Natural killer cell (primary cell): ENCODE data around the gene CLPTM1L. TPM values are rescaled to one million over a fixed set of nuclear protein-coding genes. Genes with fewer than 3 reads are reported as not detected.
"Not testable (repeated sequence)": the region's sequence is repeated elsewhere in the genome, so short reads cannot be mapped to it uniquely, and the experiment has no call there.

Experiments used
- ATAC-seq, 3 donors: fragments of 150-1000 bp in 2 of 3; fragments of 200-7000 bp in 1 of 3; cut with Tn5 transposase; 1 replicate in 1 of 3; 2 replicates in 2 of 3; pipeline ENCODE4 v1.10.0; 2021; ENCODE audit warnings: mild to moderate bottlenecking in 2 of 3, moderate library complexity in 2 of 3
- DNase-seq, 2 donors: peaks; one replicate each; pipeline versions ENCODE4 v3.0.0 to v3.0.0-alpha.2; 2013 to 2021; ENCODE audit warnings: mixed read lengths in 1 of 2
- H3K27ac ChIP-seq: one replicate; pipeline ENCODE4 v1.5.1; 2013; ENCODE audit warnings: mild to moderate bottlenecking, low read length
- H3K27me3 ChIP-seq: one replicate; pipeline ENCODE4 v1.6.1; 2013; ENCODE audit warnings: low read length; ENCODE audit not compliant: control insufficient read depth, insufficient read depth
- H3K36me3 ChIP-seq: one replicate; pipeline ENCODE4 v1.6.1; 2013; ENCODE audit warnings: low read length; ENCODE audit not compliant: control insufficient read depth, insufficient read depth
- H3K4me1 ChIP-seq: one replicate; pipeline ENCODE4 v1.6.1; 2013; ENCODE audit warnings: low read length; ENCODE audit not compliant: control insufficient read depth, insufficient read depth
- H3K4me3 ChIP-seq: one replicate; pipeline ENCODE4 v1.5.1; 2013; ENCODE audit warnings: low read length
- H3K9me3 ChIP-seq: one replicate; pipeline ENCODE4 v1.6.1; 2013; ENCODE audit warnings: low read length; ENCODE audit not compliant: control insufficient read depth, insufficient read depth
- H3K27ac Mint-ChIP-seq, 2 donors: one replicate each; pipeline ENCODE4 v1.8.0; 2022; ENCODE audit warnings: mild to moderate bottlenecking in 2 of 2, mixed read lengths in 2 of 2, moderate library complexity in 1 of 2
- H3K27me3 Mint-ChIP-seq, 2 donors: one replicate each; pipeline ENCODE4 v1.8.0; 2022; ENCODE audit warnings: low read depth in 2 of 2, mixed read lengths in 2 of 2
- H3K36me3 Mint-ChIP-seq: one replicate; pipeline ENCODE4 v1.8.0; 2022; ENCODE audit warnings: mixed read lengths
- H3K4me1 Mint-ChIP-seq, 2 donors: one replicate each; pipeline ENCODE4 v1.8.0; 2022; ENCODE audit warnings: mixed read lengths in 2 of 2
- H3K4me3 Mint-ChIP-seq: one replicate; pipeline ENCODE4 v1.8.0; 2022; ENCODE audit warnings: mild to moderate bottlenecking, moderate library complexity, mixed read lengths
- H3K9me3 Mint-ChIP-seq, 2 donors: one replicate each; pipeline ENCODE4 v1.8.0; 2022; ENCODE audit warnings: mixed read lengths in 2 of 2
- WGBS: methylation state at CpG from one replicate; pipeline ENCODE4 v1.1.7; 2013; ENCODE audit warnings: missing lambda C conversion rate; ENCODE audit not compliant: insufficient coverage; 5-methylcytosine and 5-hydroxymethylcytosine counted together
- intact Hi-C: fragments of 100-400 bp; cut with micrococcal nuclease; formaldehyde crosslinking; loops from one replicate; pipeline ENCODE4 v1.14.2; 2022
- total RNA-seq, 4 donors: library from RNA; stranded (reverse); fragments of 120-200 nt in 1 of 4; gene quantifications; one replicate each; pipeline versions ENCODE4 v1.2.3 to v1.2.4, GENCODE V29; 2013 to 2022
- TF ChIP-seq, protein P1 (sequence below): fragments of 200-600 bp; IDR thresholded peaks from one replicate; pipeline ENCODE4 v1.8.0; 2022; ENCODE audit warnings: antibody characterized with exemption

The CLPTM1L gene
- total RNA-seq, 3 donors from 2014 or later (not counting 1 experiment from before 2014, with no cell fraction given): 67.1 to 105 (median 97.5) TPM

- no peaks in the 10 kb centered on the region for H3K27me3 ChIP-seq
- TF ChIP-seq, protein P1, sequence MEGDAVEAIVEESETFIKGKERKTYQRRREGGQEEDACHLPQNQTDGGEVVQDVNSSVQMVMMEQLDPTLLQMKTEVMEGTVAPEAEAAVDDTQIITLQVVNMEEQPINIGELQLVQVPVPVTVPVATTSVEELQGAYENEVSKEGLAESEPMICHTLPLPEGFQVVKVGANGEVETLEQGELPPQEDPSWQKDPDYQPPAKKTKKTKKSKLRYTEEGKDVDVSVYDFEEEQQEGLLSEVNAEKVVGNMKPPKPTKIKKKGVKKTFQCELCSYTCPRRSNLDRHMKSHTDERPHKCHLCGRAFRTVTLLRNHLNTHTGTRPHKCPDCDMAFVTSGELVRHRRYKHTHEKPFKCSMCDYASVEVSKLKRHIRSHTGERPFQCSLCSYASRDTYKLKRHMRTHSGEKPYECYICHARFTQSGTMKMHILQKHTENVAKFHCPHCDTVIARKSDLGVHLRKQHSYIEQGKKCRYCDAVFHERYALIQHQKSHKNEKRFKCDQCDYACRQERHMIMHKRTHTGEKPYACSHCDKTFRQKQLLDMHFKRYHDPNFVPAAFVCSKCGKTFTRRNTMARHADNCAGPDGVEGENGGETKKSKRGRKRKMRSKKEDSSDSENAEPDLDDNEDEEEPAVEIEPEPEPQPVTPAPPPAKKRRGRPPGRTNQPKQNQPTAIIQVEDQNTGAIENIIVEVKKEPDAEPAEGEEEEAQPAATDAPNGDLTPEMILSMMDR: no peak
- Mint-ChIP-seq H3K36me3 (no peaks in the 10 kb centered on the region), H3K4me3 (no peak overlapping the region), H3K4me1 (peaks cover 0 to 14% of the 10 kb centered on the region in 2 donors), H3K27me3 (no peaks in the 10 kb centered on the region), H3K27ac (no peak overlapping the region), H3K9me3 (no peaks in the 10 kb centered on the region)
- H3K36me3 ChIP-seq: no peaks in the 10 kb centered on the region
- H3K4me1 ChIP-seq: peaks cover 17% of the 10 kb centered on the region
- H3K9me3 ChIP-seq: no peaks in the 10 kb centered on the region
- no peak overlapping the region for H3K27ac ChIP-seq
- no peak overlapping the region for H3K4me3 ChIP-seq
- DNase-seq (no peak), ATAC-seq (no peak)
- intact Hi-C loops: no loop called here
- WGBS: 98% methylated on average over 10 of the region's 10 CpGs
These were observed 67.1 kb downstream of the CLPTM1L start for GRCh38 chr5:1277781-1278180.

DNA sequence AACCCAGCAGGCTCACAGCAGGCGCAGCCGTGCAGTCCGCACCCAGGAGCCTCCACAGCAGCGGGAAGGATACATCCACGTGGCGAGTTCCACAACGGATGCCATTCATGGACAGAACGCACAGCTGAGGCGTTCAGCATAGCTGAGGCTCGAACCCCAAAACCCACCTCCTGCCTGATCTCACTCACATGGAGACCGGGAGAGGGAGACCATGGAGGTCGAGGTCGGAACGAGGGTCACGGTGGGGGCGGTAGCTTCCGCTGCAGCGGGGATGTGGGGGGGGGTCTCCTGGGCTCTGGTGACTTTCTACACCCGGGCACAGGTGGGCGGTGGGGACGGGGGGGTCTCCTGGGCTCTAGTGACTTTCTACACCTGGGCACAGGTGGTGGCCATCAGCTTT lies 67.6 kb downstream of the CLPTM1L start:
- Mint-ChIP-seq H3K4me3 (no peak overlapping the region), H3K27me3 (no peaks in the 10 kb centered on the region), H3K9me3 (no peaks in the 10 kb centered on the region), H3K4me1 (peaks cover 0 to 14% of the 10 kb centered on the region in 2 donors), H3K27ac (no peak overlapping the region), H3K36me3 (no peaks in the 10 kb centered on the region)
- WGBS: 93% methylated on average over 21 of the region's 21 CpGs
- Histone ChIP-seq H3K27me3 (no peaks in the 10 kb centered on the region), H3K4me3 (no peak overlapping the region), H3K36me3 (no peaks in the 10 kb centered on the region), H3K9me3 (no peaks in the 10 kb centered on the region), H3K4me1 (peaks cover 17% of the 10 kb centered on the region), H3K27ac (no peak overlapping the region)
- ATAC-seq: no peak
- TF ChIP-seq, protein P1: no peak
- intact Hi-C loops: no loop called here
- DNase-seq: no peak

DNA sequence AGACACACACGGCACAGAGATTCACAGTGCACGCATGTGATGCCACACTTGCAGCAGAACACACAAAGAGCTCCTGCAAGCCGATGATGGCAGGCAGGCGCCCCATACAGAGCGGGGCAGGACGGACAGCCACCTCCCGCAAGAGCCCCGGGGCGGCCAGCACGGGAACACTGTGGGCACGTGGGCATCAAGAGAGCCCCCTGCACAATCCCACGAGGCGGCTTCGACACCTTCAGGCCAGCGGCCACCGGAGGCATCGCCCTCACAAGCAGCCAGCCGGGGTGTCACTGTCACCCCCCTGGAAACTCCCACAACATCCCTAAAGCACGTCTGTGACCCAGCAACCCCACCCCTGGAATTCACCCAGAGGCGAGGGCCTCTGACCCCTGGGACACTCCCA lies 68.0 kb downstream of the CLPTM1L start:
- Histone ChIP-seq H3K4me1 (peaks cover 17% of the 10 kb centered on the region), H3K27me3 (no peaks in the 10 kb centered on the region), H3K4me3 (no peak overlapping the region), H3K9me3 (no peaks in the 10 kb centered on the region), H3K36me3 (no peaks in the 10 kb centered on the region), H3K27ac (no peak overlapping the region)
- H3K4me1 Mint-ChIP-seq: peaks cover 0 to 14% of the 10 kb centered on the region in 2 donors
- no peak overlapping the region for H3K4me3 Mint-ChIP-seq
- 92% methylated on average over 20 of the region's 20 CpGs for WGBS
- H3K27me3 Mint-ChIP-seq: no peaks in the 10 kb centered on the region
- no peaks in the 10 kb centered on the region for H3K9me3 Mint-ChIP-seq
- intact Hi-C loops: no loop called here
- DNase-seq: no peak
- H3K36me3 Mint-ChIP-seq: no peaks in the 10 kb centered on the region
- TF ChIP-seq, protein P1: no peak
- no peak for ATAC-seq
- no peak overlapping the region for H3K27ac Mint-ChIP-seq

DNA sequence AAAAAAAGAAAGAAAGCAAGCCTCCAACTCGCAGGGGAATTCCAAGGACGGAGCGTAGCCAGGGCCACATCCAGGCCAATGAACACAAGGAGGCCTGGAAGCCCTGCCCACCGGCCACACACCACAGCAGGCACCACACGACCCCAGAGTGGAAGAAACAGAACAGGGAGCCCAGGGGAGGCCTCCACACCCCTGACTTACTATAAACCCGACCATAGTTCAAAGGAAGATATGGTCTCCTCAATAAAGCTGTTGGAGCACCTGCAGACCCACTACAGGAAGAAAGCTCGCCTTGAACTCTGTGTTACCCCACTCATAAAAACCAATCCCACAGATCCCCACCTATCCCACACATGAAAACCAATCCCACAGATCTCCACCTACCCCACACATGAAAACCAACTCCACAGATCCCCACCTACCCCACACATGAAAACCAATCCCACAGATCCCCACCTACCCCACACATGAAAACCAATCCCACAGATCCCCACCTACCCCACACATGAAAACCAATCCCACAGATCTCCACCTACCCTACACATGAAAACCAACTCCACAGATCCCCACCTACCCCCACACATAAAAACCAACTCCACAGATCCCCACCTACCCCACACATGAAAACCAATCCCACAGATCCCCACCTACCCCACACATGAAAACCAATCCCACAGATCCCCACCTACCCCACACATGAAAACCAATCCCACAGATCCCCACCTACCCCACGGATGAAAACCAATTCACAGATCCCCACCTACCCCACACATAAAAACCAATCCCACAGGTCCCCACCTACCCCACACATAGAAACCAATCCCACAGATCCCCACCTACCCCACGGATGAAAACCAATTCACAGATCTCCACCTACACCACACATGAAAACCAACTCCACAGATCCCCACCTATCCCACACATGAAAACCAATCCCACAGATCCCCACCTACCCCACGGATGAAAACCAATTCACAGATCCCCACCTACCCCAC lies 69.2 kb downstream of the CLPTM1L start:
- H3K36me3 Mint-ChIP-seq, H3K27me3 Mint-ChIP-seq, intact Hi-C loops, DNase-seq, H3K36me3 ChIP-seq, H3K4me3 Mint-ChIP-seq, H3K9me3 Mint-ChIP-seq, H3K4me3 ChIP-seq, H3K9me3 ChIP-seq, ATAC-seq, H3K27ac ChIP-seq, H3K27ac Mint-ChIP-seq, H3K27me3 ChIP-seq: not testable (repeated sequence)
- WGBS: 68% methylated on average over 10 of the region's 10 CpGs
- H3K4me1 Mint-ChIP-seq: peaks cover 0 to 14% of the 10 kb centered on the region in 2 donors
- H3K4me1 ChIP-seq: peaks cover 17% of the 10 kb centered on the region
